K562 (cell line): Measurements from ENCODE around the gene GATAD1. TPM values are rescaled to one million over a fixed set of nuclear protein-coding genes. Genes with fewer than 3 reads are reported as not detected.

Source experiments
- ATAC-seq: fragments of 200-7000 bp; cut with Tn5 transposase; 3 replicates; pipeline ENCODE4 v1.9.1; 2020; ENCODE audit warnings: moderate library complexity
- BruUV-seq: library from RNA; stranded (reverse); fragments of 400-500 nt; replicated peaks from 2 replicates; lab custom pipeline; 2021; lab: Mats Ljungman, UMichigan
- CTCF ChIA-PET: fragments of 300-600 bp; formaldehyde crosslinking; extraction: SDS; loops from one replicate; lab custom pipeline; 2021; ENCODE audit warnings: low intra/inter-chr PET ratio; lab: Yijun Ruan, JAX
- POLR2A ChIA-PET: fragments of 300-600, 350-650 bp; sonication (Branson Sonifier 250); formaldehyde crosslinking; extraction: SDS; loops from one replicate; lab custom pipeline; 2021; ENCODE audit warnings: antibody characterized with exemption, inconsistent platforms; lab: Yijun Ruan, JAX
- DNase-seq, 4 experiments: peaks; one replicate each; pipeline versions ENCODE4 v3.0.0 to v3.0.0-alpha.2; 2011 to 2018; ENCODE audit warnings: low spot score in 3 of 4, mixed read lengths in 3 of 4; ENCODE audit errors: extremely low read depth in 1 of 4
- FAIRE-seq: peaks from 2 replicates; lab custom pipeline; 2011; peaks lifted over from hg19 to GRCh38; lab: Jason Lieb, UNC
- H2AFZ ChIP-seq: 2 replicates; pipeline ENCODE4 v1.6.0; 2011; ENCODE audit warnings: low read depth, low read length, control low read depth, inconsistent platforms
- H3K27ac ChIP-seq: fragments of 200-600 bp; 3 replicates; pipeline ENCODE4 v1.8.0; 2011; ENCODE audit warnings: low read depth, mild to moderate bottlenecking, control low read depth, inconsistent platforms, low read length, moderate library complexity, mixed read lengths; ENCODE audit errors: extremely low read depth
- H3K27me3 ChIP-seq, 2 experiments: fragments of 300-600 bp in 1 of 2; 2 replicates in 1 of 2; 3 replicates in 1 of 2; pipeline versions ENCODE4 v1.6.0 to v1.8.0; 2011; ENCODE audit warnings: inconsistent platforms in 2 of 2, low read length in 2 of 2, mild to moderate bottlenecking in 1 of 2, mixed read lengths in 1 of 2, moderate library complexity in 1 of 2; ENCODE audit not compliant: control insufficient read depth in 2 of 2, insufficient read depth in 2 of 2
- H3K36me3 ChIP-seq: fragments of 300-600 bp; 3 replicates; pipeline ENCODE4 v1.8.0; 2011; ENCODE audit warnings: mild to moderate bottlenecking, low read length, inconsistent platforms; ENCODE audit not compliant: control insufficient read depth, insufficient read depth
- H3K4me1 ChIP-seq, 2 experiments: fragments of 200-600 bp in 1 of 2; replicated peaks in 1 of 2; 2 replicates in 1 of 2; 3 replicates in 1 of 2; pipeline versions ENCODE4 v1.5.1 to v1.8.0; 2011; ENCODE audit warnings: inconsistent platforms in 2 of 2, low read length in 2 of 2, mild to moderate bottlenecking in 1 of 2, mixed read lengths in 1 of 2, moderate library complexity in 1 of 2; ENCODE audit not compliant: control insufficient read depth in 2 of 2, insufficient read depth in 2 of 2
- H3K4me2 ChIP-seq: 2 replicates; pipeline ENCODE4 v1.6.1; 2011; ENCODE audit warnings: low read length, control low read depth, inconsistent platforms, mixed read lengths; ENCODE audit not compliant: insufficient read depth
- H3K4me3 ChIP-seq: fragments of 200-600 bp; sonication (generic), shearing (Covaris generic); 2 replicates; pipeline ENCODE4 v1.5.1; 2016; ENCODE audit warnings: control low read depth, inconsistent platforms
- H3K79me2 ChIP-seq: fragments of 200-600 bp; 3 replicates; pipeline ENCODE4 v1.8.0; 2011; ENCODE audit warnings: low read length, inconsistent platforms; ENCODE audit not compliant: control insufficient read depth, insufficient read depth
- H3K9ac ChIP-seq, 2 experiments: 2 replicates each; pipeline versions ENCODE4 v1.6.0 to v1.6.1; 2011; ENCODE audit warnings: low read depth in 2 of 2, low read length in 2 of 2, control low read depth in 1 of 2, inconsistent platforms in 1 of 2, mild to moderate bottlenecking in 1 of 2, mixed read lengths in 1 of 2; ENCODE audit not compliant: insufficient read depth in 1 of 2
- H3K9me1 ChIP-seq: one replicate; pipeline ENCODE4 v1.6.0; 2011; ENCODE audit warnings: inconsistent platforms, mild to moderate bottlenecking, low read length, moderate library complexity; ENCODE audit not compliant: control insufficient read depth, insufficient read depth
- H3K9me3 ChIP-seq: replicated peaks from 2 replicates; pipeline ENCODE4 v1.5.1; 2011; ENCODE audit warnings: low read depth, low read length, inconsistent platforms; ENCODE audit not compliant: control insufficient read depth, insufficient read depth
- H4K20me1 ChIP-seq: replicated peaks from 2 replicates; pipeline ENCODE4 v1.6.1; 2011; ENCODE audit warnings: low read length, inconsistent platforms, mixed read lengths; ENCODE audit not compliant: control insufficient read depth, insufficient read depth
- ASH1L ChIP-seq: fragments of 450-650 bp; IDR thresholded peaks from 2 replicates; pipeline ENCODE4 v1.6.1; 2018; ENCODE audit warnings: borderline replicate concordance, mild to moderate bottlenecking, low read depth; ENCODE audit not compliant: partially characterized antibody
- HDGF ChIP-seq: fragments of 450-650 bp; IDR thresholded peaks from 2 replicates; pipeline ENCODE4 v1.6.1; 2016
- MAFG ChIP-seq: fragments of 450-650 bp; conservative IDR thresholded peaks from 2 replicates; pipeline ENCODE4 v1.6.1; 2016; ENCODE audit warnings: missing genetic modification characterization, missing compliant biosample characterization
- TFAP4 ChIP-seq: sonication (generic); formaldehyde crosslinking; IDR thresholded peaks from 2 replicates; pipeline ENCODE4 v1.8.0; 2022; ENCODE audit warnings: missing genetic modification reagents, mild to moderate bottlenecking, moderate library complexity, borderline replicate concordance
- ZNF780A ChIP-seq: fragments of 250-450 bp; sonication (Bioruptor Pico); IDR thresholded peaks from 2 replicates; pipeline ENCODE4 v1.5.0; 2021; ENCODE audit warnings: mild to moderate bottlenecking
- WGBS: fragments of 100-300 bp; shearing (Covaris generic); methylation state at CpG from one replicate; pipeline ENCODE4 v1.1.6; 2016; ENCODE audit warnings: low coverage, mixed read lengths; ENCODE audit not compliant: insufficient coverage; ENCODE audit errors: missing lambda C conversion rate; 5-methylcytosine and 5-hydroxymethylcytosine counted together
- in situ Hi-C: fragments of 300-500 bp; cut with MboI; formaldehyde crosslinking; loops from 4 replicates; pipeline ENCODE4 v1.15.0; 2018; ENCODE audit warnings: inconsistent platforms, mixed read lengths
- intact Hi-C: fragments of 100-400 bp; cut with micrococcal nuclease; formaldehyde crosslinking; loops from 2 replicates; pipeline ENCODE4 v1.14.2; 2022
- polyA plus RNA-seq, 8 experiments: library from polyadenylated mRNA; depleted of rRNA in 4 of 8; stranded (reverse) in 5 of 8; unstranded in 3 of 8; fragments of >200 nt; fragmentation: Nextera tagmentation in 2 of 8; fragmentation: Illumina TruSeq in 1 of 8; extraction: Ambion mirVana in 2 of 8; extraction: Trizol in 1 of 8; gene quantifications; 2 replicates each; pipeline versions ENCODE4 v1.2.1 to v1.2.3, GENCODE V29; 2011 to 2014; ENCODE audit warnings: inconsistent platforms in 1 of 8, missing spikeins in 1 of 8
- total RNA-seq, 7 experiments: library from RNA; depleted of rRNA in 6 of 7; stranded (reverse); fragments of >200 nt in 6 of 7; fragmentation: Illumina TruSeq in 2 of 7; extraction: Trizol in 2 of 7; gene quantifications; 2 replicates each; pipeline versions ENCODE4 v1.2.1 to v1.2.3, GENCODE V29; 2011 to 2021; ENCODE audit warnings: low replicate concordance in 1 of 7

GATAD1 gene
- total and polyA plus RNA-seq, 9 of the 15 experiments (the other 6 are each of a cell fraction or from before 2014, with no cell fraction given) = 9.3 to 67.7 (median 34.3) TPM

- H3K27me3 ChIP-seq = no peaks in the 10 kb centered on the region
- H3K4me3 ChIP-seq = no peak overlapping the region
- no peak overlapping the region for H3K4me2 ChIP-seq
- no peaks in the 10 kb centered on the region for H3K4me1 ChIP-seq
- H3K36me3 ChIP-seq = peaks cover 32% of the 10 kb centered on the region; the same call in 1 of the 3 replicates
- H3K27ac ChIP-seq = no peak overlapping the region
- H3K9me1 ChIP-seq = no peaks in the 10 kb centered on the region
- whole genome bisulfite sequencing = 89% methylated on average over 2 of the region's 2 CpGs
- CTCF ChIA-PET = no interaction called here
- BruUV-seq = no TSS peak
- no peaks in the 10 kb centered on the region for H4K20me1 ChIP-seq
- H3K9ac ChIP-seq = no peak overlapping the region
- in situ Hi-C loops = no loop called here
- FAIRE-seq (no peak), ATAC-seq (no peak), DNase-seq (no peak)
- POLR2A ChIA-PET = no interaction called here
- intact Hi-C loops = loop anchor here (5.0 to 10.0 kb wide), 2 partner anchors 155 to 518 kb away; partner anchors contain the start of genes ANKIB1, KRIT1 and MTERF1
- no peaks in the 10 kb centered on the region for H3K9me3 ChIP-seq
- H2AFZ ChIP-seq = no peak overlapping the region
- no peak for TF ChIP-seq MAFG (tag)
- TF ChIP-seq TFAP4 (CRISPR knock-in tag) = no peak
- TF ChIP-seq ASH1L = no peak
- no peak for TF ChIP-seq ZNF780A (CRISPR knock-in tag)
- TF ChIP-seq HDGF = no peak
- no peaks in the 10 kb centered on the region for H3K79me2 ChIP-seq
Observed at GRCh38 chr7:92400013-92400412, 47.3 kb upstream of the GATAD1 start.
